HG03575 (cell line): Measurements from ENCODE around the gene DPYD.

Experiments used
- ATAC-seq: cut with Tn5 transposase; IDR thresholded peaks from one replicate; pipeline ENCODE4 v1.9.1; 2021; ENCODE audit not compliant: unreplicated experiment, insufficient number of reproducible peaks, low FRiP score; ENCODE audit errors: extremely low read depth

The DPYD gene

DNA sequence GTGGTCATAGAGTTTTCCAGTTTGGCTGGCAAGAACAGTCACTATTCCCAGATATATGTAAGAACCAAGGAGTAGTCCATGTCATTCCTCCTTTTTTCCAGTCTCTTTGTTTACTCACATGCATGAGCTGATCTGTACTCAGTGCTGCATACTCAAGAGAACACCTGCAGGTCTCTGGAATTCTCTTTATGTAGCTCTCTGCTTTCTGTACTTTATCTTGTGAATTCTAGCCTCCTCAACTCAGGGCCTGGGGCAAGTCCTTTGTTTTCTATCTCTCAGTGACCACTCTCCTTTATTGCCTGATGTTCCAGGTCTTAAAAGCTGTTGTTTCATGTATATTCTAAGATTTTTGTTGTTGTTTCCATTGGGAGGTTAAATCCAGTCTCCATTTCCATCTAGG lies 478.9 kb downstream of the DPYD start:
- ATAC-seq = no peak

DNA sequence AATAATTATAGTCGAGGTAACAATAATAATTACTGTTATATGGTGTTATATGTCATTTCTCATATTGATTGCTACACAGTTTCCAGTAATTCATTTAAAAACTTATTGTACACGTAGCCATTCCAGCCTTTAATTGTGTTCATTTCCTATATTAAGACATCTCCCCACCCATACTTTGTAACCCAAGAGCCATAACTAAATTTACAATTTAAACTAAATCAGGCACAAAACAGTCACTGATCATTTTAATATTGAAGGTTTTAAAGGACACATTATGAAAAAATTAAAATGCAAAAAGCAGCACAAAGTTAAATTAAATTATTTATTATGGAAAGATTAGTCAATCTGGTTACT lies 487.0 kb downstream of the DPYD start:
- ATAC-seq = no peak

DNA sequence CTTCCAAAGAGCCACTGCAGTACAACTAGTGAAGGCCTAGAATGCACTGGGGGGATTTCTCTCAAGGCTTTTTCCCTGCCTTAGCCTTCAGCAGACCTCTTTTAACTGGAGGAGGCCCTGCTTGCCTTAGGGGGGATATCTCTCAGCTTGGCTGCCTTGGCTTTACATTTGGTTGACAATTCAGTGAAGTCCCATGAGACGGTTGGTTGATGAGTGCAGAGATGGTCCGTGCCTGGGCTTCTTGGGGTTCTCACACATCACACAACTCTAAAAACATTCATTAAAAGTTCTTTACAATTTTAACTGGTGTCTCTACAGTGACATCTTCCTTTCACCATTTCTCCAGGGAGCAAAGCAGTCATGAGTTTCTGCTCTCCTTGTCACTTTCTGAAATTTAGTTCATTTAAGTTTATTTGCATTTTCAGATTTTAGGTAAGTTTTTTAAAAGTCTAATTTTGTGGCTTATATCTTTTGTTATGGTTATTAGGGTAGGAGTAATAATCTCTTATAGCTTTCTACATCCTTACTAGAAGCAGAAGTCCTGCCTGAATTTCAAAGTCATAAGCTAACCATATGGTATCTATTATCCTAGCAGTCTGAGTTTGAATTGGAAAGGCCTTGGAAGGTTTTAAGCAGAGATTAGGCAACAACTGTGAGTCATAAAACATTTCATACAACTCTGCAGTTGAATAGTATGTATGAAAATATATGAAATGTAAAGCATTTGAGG lies 487.6 kb downstream of the DPYD start:
- no peak for ATAC-seq

DNA sequence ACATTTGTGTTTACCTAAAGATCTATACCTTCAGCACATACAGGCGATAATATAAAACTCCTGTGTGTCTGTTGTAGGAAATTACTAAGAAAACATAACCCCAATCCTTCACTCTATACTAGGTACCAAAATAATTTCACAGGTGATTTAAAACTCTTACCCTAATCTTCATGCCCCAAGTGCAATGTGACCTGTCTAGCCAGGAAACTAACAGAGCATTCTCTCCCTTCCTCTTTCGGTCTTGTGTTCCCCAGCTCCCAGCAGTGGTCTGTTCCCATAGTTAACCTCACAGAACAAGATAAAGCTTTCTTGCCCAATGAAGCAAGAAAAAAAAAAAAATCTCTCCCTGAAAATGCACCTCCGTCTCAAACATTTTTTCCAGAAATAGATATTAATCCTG lies 493.5 kb downstream of the DPYD start:
- ATAC-seq = no peak

DNA sequence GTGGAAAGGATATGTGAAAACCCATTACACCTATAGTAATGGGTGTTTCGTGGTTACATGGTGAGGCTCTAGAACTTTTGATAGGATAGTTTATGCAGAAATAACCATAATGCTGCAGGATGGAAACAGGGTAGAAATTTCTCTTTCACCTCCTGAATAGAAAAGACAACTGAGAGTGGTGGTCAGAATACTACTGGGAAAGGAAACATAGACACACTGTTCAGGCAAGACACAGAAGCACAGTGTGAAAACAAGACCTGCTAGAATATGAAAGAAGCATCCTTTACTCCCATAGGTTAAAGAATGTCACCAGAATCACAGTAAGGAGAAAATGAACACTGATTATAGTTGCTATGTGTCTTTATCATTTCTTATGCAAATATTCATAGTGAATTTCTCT lies 496.6 kb downstream of the DPYD start:
- ATAC-seq = no peak

DNA sequence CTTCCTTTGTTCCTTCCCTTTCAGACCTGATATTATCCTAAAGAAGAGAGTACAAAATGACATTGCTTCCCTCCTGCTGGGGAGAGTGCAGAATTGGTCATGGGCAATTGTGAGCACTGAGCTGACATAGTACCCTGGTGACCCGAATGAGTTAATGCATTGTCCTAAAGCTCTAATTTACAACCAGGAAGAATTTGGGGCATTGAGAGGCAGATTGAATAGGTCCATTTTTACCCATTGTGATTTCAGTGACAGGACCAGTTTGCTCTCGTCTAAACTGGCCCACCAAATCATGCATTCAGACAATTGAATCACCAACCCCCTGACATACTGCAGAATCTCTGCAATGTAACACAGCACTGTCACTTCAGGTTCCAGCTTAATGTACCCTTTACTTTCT lies 497.4 kb downstream of the DPYD start:
- ATAC-seq = no peak

DNA sequence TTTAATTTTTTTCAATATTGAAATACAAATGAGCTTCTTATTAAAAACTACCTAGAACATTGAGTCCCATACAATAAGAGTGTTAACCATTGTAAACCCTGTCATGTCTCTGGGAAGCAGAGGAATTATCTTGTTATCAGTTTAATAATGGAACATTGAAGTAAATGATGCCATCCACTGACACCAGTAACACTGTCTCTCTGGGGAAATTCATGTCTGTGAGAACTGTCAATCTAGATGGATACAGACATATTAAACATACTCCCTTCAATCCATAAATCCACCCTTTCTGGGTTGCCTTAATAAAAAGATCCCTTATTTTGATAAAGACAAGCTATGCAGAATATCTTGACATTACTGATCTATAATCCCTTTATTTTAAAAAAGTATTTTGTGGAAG lies 503.2 kb downstream of the DPYD start:
- ATAC-seq = no peak

DNA sequence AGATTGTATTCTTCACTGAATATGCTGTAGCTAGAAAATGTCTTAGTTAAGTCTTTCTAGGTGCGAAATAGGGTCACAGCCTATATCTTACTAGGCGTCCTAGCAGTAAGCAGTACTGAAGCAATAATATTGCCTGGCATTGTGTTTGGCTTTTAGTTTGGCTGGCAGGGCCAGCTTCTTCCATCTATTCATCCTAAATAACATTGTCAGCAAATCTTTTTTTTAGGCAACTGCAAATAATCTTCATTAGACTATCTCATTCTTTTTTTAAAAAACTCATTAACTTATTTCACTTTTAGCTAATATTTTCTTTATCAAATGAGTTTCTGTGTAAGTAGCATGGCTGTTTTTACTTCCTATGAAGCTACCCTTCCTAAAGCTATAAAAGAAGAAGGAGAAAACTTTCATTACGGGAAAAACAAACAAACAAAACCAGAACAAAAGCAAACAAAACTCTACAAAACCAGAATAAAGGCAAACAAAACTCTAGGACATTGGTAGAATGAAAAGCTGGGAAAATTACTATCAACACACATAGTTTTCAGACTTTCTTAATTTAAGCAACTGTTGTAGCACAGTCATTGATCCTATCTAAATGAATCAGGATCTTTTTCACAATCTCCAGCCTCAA lies 506.0 kb downstream of the DPYD start:
- no peak for ATAC-seq

DNA sequence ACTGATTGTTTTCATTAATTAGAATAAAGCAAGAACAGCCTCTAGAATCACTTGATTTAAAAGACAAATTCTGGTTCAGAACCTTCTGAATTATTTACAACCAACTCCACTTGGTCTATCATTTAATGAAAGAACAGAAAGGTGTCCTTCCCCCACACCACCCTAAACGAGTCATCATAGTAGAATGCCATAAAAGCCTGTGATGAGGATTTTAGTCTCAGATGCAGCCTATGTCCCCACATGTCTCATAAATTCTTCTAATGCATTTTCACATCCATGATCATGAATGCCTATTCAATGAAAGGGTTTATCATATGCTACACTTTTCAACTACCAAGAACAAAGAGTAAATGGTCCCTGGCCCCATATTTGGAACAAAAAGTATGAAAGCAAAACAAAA lies 508.1 kb downstream of the DPYD start:
- no peak for ATAC-seq

DNA sequence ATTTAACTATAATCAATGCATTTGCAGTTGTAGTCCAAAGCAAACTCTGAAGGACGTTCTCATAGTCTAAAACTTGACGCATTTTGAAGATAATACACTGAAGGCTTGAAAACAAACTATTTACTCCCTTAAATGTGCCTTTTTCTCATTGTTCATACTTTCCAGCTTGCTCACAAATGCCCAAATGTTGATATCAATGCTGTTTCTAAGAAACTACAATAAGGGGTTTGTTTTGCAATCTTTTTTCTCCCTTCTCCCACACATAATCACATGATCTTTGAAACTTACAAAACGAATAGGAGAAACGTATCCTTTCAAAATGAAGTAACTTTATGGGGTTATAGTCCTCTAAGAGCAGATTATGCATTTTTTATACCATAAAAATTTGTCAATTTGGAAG lies 508.7 kb downstream of the DPYD start:
- ATAC-seq = no peak

DNA sequence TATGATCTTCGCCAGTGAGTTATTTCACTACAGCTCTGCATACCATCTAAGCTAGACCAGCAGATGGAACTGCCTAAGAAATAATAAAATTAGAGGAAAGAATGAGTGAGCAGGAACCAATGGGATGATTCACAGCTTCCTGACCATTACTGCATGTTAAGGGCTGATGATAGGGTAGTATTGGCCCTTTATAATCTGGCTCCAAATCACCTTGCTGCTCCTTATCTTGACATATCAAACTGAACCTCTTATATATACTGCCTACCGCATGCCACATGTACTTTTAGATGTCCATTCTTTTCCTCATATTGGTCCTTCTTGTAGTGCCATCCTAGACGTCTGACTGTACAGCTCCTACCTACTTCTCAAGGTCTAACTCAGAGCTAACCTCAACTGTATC lies 524.4 kb downstream of the DPYD start:
- no peak for ATAC-seq

DNA sequence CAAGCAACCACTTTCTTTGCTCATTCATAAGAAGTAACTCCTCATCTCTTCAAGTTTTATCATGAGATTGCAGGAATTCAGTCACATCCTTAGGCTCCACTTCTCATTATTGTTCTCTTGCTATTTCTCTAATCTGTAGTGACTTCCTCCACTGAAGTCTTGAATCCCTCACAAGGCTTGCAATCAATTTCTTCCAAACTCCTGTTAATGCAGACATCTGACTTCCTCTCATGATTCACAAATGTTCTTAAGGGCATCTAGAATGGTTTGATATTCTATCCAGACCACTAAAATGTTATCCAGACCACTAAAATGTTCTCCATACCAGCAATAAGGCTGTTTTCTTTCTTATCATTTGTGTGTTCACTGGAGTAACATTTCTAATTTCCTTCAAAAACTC lies 528.1 kb downstream of the DPYD start:
- no peak for ATAC-seq

DNA sequence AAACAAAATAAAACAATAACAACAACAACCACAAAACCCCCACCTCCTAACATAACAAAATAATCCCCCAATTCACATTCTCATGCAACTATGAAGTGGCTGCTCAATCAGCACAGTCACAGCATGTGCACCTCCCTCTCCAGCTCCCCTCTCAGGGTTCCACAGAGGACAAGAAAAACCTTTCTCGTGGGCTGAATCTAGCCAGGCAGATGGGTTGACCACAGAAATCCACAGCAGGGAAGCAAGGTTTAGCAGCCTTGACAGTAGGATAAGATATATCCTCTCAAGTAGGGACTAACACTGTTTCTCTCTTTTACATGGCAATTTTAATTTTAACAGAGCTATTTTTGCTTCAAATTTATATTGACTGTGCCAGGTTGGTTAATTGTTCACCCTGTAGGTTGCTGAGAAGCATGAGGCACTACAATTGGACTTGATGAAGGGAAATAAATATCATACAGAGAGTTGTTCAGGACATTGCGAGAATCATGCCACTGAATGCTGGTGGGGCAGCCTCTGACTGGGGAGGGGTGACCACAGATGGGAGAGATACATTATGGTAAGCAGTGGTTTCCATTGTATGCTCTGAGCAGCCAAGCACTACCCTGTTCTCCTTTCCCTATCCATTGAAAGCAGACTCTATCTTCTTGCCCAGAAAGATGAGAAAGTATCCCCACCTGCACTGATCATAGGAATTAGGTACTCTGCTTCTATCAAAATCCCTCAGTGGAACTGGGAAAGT lies 535.1 kb downstream of the DPYD start:
- no peak for ATAC-seq

DNA sequence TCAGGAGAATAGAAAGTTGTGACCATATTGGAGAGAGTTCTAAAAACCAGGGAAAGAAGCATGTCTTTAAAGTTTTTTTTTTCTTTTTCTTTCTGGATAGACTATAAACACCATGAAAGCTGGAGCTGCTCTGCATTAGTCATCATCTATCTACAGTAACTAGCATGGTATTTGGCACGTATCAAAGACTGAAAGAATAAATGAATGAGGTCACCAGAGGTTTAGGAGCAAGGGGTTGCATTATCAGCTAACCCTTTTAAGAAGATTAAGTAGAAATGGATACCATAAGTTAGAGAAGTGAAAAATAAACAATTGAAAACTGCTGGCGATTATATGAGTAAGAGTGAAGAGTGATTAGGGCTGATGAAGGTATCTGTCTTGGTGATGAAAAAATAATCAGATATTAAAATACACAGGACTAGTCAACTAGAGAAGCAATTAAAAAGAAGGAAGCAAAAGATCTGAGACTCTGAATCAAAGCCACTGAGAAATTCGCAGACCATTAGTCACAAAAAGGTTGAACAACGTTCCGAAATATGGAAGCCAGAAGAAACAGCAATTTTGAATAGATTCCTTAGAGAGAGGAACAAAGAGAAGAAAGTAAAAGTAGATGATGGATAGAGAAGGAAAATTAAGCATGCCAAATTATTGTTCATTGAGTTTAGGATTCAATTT lies 536.4 kb downstream of the DPYD start:
- no peak for ATAC-seq

DNA sequence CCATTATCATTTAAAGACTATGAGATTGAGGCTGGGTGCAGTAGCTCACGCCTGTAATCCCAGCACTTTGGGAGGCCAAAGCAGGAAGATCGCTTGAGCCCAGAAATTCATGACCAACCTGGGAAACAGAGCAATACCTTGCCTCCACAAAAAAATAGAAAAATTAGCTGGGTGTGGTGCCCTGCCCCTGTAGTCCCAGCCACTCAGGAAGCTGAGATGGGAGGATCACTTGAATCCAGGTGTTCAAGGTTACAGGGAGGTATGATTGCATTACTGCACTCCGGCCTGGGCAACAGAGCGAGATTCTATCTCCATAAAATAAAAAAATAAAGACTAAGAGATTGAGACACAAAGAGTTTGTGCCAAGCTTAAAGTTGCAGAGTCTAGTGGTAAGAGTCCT lies 537.0 kb downstream of the DPYD start:
- ATAC-seq = no peak

DNA sequence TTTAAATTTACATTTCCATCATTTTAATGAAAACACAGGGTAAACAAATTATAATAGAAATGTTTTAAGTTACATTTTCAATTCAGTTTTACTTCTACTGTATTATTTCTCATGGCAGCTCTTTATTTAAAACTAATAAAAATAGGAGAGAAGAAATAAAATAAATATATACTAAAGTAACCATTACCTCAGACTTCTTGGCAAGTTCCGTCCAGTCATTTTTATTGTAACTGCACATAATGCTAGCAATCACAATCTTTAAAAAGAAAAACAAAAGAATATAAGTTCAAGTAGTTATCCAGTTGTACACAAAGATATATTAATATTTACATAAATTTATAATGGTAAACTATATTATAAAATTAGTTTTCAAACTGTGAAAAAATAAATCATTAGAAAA lies 538.6 kb downstream of the DPYD start:
- ATAC-seq = no peak

DNA sequence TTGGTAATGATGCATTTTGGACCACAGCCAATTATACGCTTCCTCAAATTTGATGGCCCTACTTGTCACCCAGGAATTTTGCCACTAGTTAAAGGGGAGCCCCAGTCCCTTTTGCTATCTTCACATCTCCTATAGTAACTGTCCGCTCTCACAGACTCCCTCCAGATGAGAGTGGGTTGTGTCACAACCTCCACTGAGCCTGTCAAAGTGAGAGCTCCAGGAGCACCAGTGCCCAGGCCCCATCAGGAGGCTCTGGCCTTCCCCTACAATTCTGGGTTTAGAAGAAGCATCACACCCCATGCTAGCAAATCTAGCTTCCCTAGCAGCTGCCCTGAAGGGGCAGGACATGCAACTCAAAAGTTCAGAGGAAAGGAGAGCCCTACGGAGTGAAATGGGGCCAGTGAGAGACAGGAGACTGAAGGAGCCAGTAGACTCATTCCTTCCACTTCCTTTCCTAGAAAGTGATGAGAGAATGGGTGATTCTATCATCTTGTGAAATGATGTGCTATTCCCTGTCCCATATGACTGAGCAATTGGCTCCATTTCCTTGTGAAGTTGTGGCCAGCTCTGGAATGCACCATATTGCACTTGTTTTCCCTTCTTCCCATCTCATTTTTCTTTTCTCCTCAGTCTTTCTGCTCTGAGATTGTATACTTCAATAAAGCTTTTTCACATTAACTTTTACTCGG lies 541.3 kb downstream of the DPYD start:
- no peak for ATAC-seq

DNA sequence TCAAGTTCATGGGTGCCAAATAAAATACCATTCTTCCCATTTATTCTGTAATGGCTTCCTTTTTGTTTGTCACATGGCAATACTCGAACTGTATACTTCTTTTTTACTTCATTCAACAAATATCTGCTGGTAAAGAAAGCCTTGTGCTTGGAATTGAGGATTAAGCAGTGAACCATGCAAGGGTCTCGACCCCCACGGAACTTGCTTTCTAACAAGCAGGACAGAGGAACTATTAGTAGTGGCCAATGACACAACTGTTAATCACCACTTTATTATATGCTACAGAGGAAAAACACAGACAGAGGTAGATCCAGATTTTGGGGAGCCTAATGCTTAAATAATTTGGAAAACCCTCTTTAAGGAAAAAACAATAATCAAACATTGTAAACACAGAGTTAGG lies 542.2 kb downstream of the DPYD start:
- no peak for ATAC-seq

DNA sequence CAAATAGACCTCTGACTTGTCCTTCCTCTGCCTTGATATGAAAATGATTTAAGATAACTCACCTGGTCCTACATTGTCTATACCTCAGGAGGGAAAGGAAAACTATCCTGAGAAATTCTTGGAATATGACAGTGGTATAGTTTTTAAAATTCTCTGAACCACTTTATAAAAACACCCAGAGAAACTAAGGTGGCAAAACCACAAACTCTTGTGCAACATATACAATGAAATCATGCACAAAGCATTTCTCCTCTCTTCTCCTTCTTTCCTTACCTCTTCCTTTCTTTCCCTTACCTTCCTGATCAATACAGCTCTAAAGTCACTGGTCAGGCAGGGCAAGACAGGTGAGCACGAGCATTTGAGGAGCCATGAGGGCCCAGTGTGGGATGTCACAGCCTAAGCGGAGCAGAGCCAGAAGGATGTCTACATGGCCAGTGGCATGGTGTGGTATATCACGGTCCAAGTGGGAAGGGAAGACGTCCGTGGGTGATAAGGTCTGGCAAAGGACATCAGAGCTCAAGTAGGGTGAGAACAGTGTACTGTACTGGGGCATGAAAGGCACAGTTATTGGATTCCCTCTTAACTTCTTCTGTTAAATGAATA lies 543.3 kb downstream of the DPYD start:
- no peak for ATAC-seq
